ENCODE results near the gene RAB5B.
"Not testable (repeated sequence)": the region's sequence is repeated elsewhere in the genome, so short reads cannot be mapped to it uniquely, and the experiment has no call there.

RAB5B gene

DNA sequence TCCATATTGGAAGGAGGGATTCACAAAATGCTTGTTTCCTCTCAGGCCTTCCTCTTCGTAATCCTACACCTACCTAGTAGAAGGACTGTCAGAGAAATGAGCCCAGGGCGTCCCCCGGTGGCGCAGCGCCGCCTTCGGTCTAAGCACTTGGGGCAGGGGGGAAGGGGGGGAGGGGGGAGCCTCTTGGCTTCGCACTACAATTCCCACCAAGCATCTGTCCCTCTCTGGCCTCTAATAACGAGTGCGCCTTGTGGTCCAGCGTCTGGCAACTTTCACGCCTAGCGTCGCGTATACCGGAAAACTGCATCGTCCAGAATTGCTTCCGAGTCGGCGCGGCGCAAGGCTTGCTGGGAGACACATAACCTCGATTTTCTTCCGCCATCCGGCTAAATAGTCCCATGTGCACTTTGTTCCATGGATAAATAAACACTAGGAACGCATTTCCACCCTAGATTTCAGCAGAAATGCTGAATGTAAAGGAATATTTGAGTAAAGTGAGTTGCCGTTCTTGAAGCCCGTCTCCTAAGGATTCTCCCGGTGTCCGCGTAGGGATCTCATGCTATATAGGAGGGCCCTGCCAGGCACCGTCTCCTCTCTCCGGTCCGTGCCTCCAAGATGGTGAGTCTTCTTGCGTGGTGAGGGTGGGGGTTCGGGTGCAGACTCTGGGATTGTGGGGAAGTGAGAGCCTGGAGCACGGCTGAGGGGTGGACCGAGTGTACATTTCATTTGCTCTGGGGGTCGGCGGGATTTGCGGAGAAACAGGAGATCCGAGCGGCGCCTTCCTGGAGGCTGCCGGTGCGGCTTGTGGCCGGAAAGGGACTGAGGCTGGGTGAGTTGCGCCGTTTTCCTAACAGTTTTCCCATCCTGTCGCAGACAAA lies 67.9 kb downstream of the RAB5B start, which contains the start of gene RPS26:
RPS26 (plus strand) TSS at position 367 of the 878 bp plus-strand sequence; CDS start at position 616, 249 bp downstream.
- in situ Hi-C loops (cut with HindIII; ENCODE audit: low sequenced_read_pairs): no loop called here

DNA sequence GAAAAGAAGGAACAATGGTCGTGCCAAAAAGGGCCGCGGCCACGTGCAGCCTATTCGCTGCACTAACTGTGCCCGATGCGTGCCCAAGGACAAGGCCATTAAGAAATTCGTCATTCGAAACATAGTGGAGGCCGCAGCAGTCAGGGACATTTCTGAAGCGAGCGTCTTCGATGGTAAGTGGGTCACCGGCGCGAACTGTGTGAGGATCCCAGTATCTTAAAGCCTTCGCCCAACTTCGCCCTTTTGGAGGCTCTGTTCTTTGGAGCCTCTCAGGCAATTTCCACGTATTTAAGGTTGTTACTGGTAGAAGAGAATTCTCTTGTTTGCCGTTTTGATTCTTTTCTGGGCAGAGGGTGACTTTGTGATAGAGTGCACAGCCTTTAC lies 68.5 kb downstream of the RAB5B start:
- in situ Hi-C loops (cut with HindIII; ENCODE audit: low sequenced_read_pairs): not testable (repeated sequence)

DNA sequence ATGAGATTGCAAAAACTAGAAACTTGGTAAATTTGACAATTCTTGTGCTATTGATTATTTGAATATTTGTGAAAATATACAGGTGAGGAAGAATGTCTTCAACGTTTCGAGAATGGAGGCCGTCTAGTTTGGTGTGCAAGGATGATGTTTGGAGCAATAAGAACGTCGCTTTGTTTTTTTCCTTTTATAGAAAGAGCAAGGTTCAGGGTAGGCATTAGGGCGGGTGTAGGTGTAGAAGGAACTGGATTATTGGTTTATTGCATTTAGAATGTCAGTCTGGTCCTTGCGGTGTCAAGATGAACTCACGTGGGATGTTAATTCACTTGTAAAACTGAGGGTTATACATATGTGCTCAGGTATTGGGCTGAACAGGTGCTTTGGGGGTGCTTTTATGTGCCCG lies 69.0 kb downstream of the RAB5B start:
- in situ Hi-C loops (cut with HindIII; ENCODE audit: low sequenced_read_pairs): no loop called here
